ENCODE results near the gene TPGS1. TPM values are rescaled to one million over a fixed set of nuclear protein-coding genes. Genes with fewer than 3 reads are reported as not detected.

The TPGS1 gene
- total RNA-seq, 1 donor from 2014 or later, result 18.0 TPM

- peaks cover 10% of the 10 kb centered on the region for H3K27me3 Mint-ChIP-seq (ENCODE audit: unreplicated experiment)
- peak overlapping the region; percentile 94 for H3K4me3 Mint-ChIP-seq (ENCODE audit: unreplicated experiment)
- H3K27ac Mint-ChIP-seq (ENCODE audit: unreplicated experiment), result no peak overlapping the region
- H3K4me1 Mint-ChIP-seq (ENCODE audit: unreplicated experiment), result peaks cover 7% of the 10 kb centered on the region
- H3K36me3 Mint-ChIP-seq (ENCODE audit: low read depth, unreplicated experiment), result peaks cover 4% of the 10 kb centered on the region
- no peak for TF ChIP-seq CTCF (IDR thresholded peaks at IDR 0.05; ENCODE audit: unreplicated experiment)
- H3K9me3 Mint-ChIP-seq (ENCODE audit: unreplicated experiment), result no peaks in the 10 kb centered on the region
- no peak for DNase-seq (ENCODE audit: low spot score)
Observed at GRCh38 chr19:533364-534058, 26.2 kb downstream of the TPGS1 start.

- no peak for TF ChIP-seq CTCF (IDR thresholded peaks at IDR 0.05; ENCODE audit: unreplicated experiment)
- Mint-ChIP-seq H3K36me3 (ENCODE audit: low read depth, unreplicated experiment) (peaks cover 5% of the 10 kb centered on the region), H3K27me3 (ENCODE audit: unreplicated experiment) (peaks cover 12% of the 10 kb centered on the region), H3K9me3 (ENCODE audit: unreplicated experiment) (no peaks in the 10 kb centered on the region), H3K4me3 (ENCODE audit: unreplicated experiment) (no peak overlapping the region), H3K4me1 (ENCODE audit: unreplicated experiment) (peaks cover 7% of the 10 kb centered on the region), H3K27ac (ENCODE audit: unreplicated experiment) (no peak overlapping the region)
- no peak for DNase-seq (ENCODE audit: low spot score)
Observed at GRCh38 chr19:534088-534487, 26.8 kb downstream of the TPGS1 start.

GRCh38 chr19:535017-535835 is 27.9 kb downstream of the TPGS1 start:
- peaks cover 9% of the 10 kb centered on the region for H3K27me3 Mint-ChIP-seq (ENCODE audit: unreplicated experiment)
- peaks cover 5% of the 10 kb centered on the region for H3K36me3 Mint-ChIP-seq (ENCODE audit: low read depth, unreplicated experiment)
- H3K4me1 Mint-ChIP-seq (ENCODE audit: unreplicated experiment), result peaks cover 5% of the 10 kb centered on the region
- no peak for TF ChIP-seq CTCF (IDR thresholded peaks at IDR 0.05; ENCODE audit: unreplicated experiment)
- no peaks in the 10 kb centered on the region for H3K9me3 Mint-ChIP-seq (ENCODE audit: unreplicated experiment)
- no peak overlapping the region for H3K4me3 Mint-ChIP-seq (ENCODE audit: unreplicated experiment)
- no peak for DNase-seq (ENCODE audit: low spot score)
- no peak overlapping the region for H3K27ac Mint-ChIP-seq (ENCODE audit: unreplicated experiment)

- no peak for DNase-seq (ENCODE audit: low spot score)
- Mint-ChIP-seq H3K9me3 (ENCODE audit: unreplicated experiment) (no peaks in the 10 kb centered on the region), H3K4me3 (ENCODE audit: unreplicated experiment) (no peak overlapping the region), H3K36me3 (ENCODE audit: low read depth, unreplicated experiment) (peaks cover 5% of the 10 kb centered on the region), H3K4me1 (ENCODE audit: unreplicated experiment) (peaks cover 5% of the 10 kb centered on the region), H3K27ac (ENCODE audit: unreplicated experiment) (no peak overlapping the region), H3K27me3 (ENCODE audit: unreplicated experiment) (peaks cover 6% of the 10 kb centered on the region)
- no peak for TF ChIP-seq CTCF (IDR thresholded peaks at IDR 0.05; ENCODE audit: unreplicated experiment)
Observed at GRCh38 chr19:536031-536880, 29.0 kb downstream of the TPGS1 start.
